ENCODE data around the gene FGD6.
"Not testable (repeated sequence)": the region's sequence is repeated elsewhere in the genome, so short reads cannot be mapped to it uniquely, and the experiment has no call there.

The FGD6 gene

DNA sequence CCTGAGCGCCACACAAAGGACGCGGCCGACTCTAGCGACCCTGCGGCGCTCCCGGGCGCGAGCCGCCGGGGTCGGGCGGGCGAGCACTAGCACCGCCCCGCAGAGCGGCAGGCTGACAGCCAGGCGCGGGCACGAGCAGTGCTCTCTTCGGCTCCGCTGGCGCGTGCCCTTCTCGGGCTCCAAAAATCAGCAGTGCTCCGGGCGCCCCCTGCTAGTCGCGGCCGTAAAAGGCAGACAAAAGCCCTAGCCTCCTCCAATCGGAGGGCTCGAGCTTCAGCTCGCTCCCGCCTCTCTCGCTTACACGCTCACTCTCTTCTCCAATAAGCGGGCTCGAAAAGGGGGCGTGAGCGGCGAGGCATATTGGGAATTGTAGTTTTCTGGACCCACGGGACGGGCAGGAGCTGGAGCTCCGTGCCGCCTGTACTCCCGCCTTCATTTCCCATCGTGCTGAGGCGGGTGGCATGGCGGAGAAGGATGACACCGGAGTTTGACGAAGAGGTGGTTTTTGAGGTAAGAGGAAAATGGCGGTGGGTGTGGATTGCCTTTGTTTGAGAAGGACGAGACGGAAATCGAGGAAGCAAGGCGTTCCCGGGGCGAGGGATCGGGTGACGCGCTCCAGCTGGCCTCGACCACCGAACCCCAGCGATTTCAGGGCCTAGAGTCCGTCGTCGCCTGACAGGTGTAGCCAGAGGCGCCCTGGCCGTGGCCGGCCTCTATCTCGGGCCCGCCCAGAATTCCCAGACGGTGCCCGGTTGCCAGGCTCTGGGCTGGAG lies at the start of gene FGD6, which contains the start of gene VEZT:
Gene FGD6, minus strand, starts transcription at position 91 of the 773 bp plus-strand sequence. CDS start 227 bp downstream, outside the sequence.
Gene VEZT, plus strand, starts transcription at position 431 of the 773 bp plus-strand sequence. Its CDS starts 44 bp downstream, at position 475.
- peak; percentile 97 for FAIRE-seq

GRCh38 chr12:95266254-95266653 lies 49.0 kb upstream of the FGD6 start:
- no peak for FAIRE-seq

GRCh38 chr12:95265765-95266164 lies 48.5 kb upstream of the FGD6 start:
- FAIRE-seq: no peak

GRCh38 chr12:95262808-95263207 lies 45.5 kb upstream of the FGD6 start:
- no peak for FAIRE-seq

DNA sequence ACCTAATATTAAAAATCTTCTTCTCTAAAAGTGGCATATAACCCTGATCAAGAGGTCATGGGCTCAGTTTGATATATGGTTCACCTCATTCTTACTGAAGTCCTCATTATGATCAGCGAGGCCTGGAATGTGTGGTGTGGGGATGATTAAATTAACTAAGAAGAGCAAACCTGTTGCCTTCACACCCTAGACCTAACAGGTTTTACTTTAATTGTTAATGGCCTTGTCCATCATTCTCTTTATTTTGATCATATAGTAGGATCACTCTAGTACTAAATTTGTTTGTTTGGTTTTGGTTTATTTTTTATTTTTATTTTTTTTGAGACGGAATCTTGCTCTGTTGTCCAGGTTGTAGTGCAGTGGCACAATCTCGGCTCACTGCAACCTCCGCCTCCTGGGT lies 43.8 kb upstream of the FGD6 start:
- FAIRE-seq: no peak

DNA sequence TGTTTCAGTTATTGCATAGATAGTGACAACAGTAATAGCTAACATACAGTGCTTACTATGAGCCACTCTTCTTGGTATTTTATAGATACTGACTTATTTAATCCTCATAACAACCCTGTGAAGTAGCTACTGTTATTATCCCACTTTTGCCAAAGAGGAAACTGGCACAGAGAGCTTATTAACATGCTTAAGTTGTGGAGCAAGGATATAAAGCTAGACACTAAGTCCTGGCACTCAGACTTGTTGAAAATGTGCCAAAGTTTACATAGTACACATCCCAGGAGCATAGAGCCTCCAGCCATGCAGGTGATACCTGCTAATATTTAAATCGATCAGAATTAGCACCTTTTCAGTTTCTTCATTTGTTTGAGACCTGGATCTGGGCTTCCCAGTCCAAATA lies 42.1 kb upstream of the FGD6 start:
- no peak for FAIRE-seq

GRCh38 chr12:95258803-95259202 lies 41.5 kb upstream of the FGD6 start:
- FAIRE-seq: no peak

DNA sequence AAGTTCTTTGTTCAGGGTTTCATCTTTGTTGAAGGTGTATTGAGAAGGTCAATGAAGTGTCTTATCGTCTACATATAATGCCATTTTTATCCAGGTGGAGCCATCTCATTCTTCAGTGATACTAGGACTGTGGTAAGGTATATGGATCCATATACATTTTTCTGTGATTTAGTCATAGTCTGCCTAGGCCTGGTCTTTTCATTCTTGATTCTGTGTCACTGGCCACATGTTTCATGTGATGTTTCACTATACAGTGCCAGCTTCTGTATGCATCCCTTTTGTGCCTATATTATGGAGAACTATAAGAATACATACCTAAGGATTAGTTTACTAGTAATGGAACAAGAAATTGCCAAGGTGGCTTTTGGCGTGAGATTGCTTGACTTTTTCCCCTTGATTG lies 40.9 kb upstream of the FGD6 start:
- FAIRE-seq: no peak

DNA sequence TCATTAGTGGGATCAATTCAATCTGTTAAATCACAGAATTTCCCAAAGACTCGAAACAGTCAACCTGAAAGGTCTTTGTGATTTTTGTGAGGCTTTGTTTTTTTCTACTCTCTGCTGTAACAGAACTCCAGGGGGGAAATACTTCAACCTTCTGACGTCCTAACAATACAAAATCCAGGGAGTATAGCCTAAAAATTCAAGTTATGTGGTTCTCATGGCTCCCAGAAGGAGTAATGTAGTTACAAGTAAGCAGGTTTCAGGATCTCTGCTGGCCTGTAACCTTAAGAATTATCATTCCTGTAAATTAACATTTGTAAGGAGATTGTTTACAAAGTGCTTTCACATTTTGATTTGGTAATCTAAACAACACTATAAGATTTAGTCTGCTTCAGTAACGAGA lies 40.3 kb upstream of the FGD6 start:
- no peak for FAIRE-seq

DNA sequence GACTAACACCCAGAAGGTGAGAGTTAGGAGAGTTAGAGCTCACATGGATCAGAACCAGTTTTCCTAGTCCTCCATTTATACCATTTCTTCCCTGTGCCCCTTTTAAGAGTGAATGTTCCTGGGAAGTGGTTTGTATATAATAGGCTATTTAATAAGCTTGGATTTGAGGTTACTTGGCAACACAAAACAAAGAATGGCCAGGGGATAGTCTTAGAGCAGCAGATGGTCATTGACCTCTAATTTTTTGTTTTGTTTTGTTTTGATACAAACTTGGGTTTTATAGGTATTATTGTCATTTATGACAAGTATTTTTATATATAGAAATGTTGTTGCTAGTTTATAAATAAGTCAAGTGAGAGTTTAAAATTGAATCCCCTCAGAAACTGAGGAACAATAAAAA lies 36.1 kb upstream of the FGD6 start:
- no peak for FAIRE-seq

- FAIRE-seq: no peak
Measured at GRCh38 chr12:95248604-95249360, 31.5 kb upstream of the FGD6 start.

- FAIRE-seq: no peak
Measured at GRCh38 chr12:95248095-95248494, 30.8 kb upstream of the FGD6 start.

DNA sequence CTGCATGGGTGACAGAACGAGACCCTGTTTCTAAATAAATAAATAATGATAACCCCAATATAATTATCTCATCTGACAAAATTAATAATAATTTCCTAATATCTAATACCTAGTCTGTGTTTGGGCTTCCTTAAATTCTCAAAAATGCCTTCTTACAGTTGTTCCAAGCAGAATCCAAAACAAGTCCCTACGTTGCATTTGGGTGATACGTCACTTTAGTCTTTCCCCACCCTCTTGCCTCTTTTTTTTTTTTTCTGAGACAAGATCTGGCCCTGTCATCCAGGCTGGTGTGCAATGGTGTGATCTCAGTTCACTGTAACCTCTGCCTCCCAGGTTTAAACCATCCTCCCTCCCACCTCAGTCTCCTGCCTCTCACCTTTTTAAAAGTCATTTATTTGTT lies 27.1 kb upstream of the FGD6 start:
- no peak for FAIRE-seq

DNA sequence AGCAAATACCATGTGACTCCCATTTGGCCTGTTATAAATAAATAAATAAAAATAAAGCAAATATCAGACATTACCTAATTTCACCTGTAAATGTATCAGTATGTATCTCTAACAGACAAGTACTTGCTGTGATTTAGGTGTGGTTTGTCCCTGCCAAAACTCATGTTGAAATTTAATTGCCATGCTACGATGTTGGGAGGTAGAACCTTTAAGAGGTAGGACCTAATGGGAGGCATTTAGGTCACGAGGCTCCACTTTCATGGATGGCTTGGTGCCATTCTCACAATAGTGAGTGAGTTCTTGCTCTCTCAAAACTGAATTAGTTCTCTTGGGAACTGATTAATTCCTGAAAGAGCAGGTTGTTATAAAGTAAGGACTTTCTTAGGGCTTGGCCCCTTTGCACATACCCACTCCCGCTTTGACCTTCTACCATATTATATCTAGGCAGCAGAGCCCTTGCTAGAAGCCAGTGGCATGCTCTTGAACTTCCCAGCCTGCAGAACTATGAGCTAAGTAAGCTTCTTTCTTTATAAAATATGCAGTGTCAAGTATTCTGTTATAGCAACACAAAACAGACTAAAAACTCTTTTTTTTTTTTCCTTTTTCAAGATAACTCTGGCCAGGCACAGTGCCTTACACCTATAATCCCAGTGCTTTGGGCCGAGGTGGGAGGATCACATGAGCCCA lies 26.4 kb upstream of the FGD6 start:
- no peak for FAIRE-seq

DNA sequence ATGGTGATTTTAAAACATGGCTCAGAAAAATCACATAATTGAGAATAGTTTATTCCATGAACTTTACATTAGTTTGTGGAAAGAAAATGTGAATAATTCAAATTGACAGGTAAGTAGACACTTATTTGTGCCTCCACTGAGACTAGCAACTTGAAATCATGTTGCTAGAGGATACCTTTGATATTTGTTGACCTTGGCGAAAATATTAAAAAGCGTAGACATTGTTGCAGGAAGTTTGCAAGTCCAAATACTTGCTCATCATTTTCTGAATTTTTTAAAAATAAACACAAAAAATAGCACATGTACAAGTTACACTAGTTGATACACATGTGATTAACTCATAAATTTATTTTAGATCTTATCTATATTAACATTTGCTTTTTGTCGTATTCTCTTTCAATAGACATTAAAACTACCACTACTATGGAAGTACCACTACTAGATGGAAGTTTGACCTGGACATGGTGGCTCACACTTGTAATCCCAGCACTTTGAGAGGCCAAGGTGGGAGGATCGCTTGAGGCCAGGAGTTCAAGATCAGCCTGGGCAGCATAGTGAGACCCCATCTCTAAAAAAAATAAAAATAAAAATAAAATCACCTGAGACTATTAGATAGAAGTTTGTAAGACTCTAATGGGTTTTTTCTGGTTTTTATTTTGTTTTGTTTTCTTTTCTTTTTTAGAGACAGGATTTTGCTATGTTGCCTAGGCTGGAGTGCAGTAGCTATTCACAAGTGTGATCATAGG lies 24.7 kb upstream of the FGD6 start:
- FAIRE-seq: no peak

DNA sequence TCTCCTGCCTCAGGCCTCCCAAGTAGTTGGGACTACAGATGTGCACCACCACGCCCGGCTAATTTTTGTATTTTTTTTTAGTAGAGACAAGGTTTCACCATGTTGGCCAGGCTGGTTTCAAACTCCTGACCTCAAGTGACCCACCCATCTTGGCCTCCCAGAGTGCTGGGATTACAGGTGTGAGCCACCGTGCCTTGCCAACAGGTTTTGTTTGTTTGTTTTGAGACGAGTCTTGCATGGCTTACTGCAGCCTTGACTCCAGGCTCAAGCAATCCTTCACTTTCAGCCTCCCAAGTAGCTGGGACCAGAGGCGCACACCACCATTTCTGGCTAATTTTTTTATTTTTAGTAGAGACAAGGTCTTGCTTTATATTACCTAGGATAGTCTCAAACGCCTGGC lies 23.9 kb upstream of the FGD6 start:
- not testable (repeated sequence) for FAIRE-seq

GRCh38 chr12:95240556-95240955 lies 23.3 kb upstream of the FGD6 start:
- no peak for FAIRE-seq

GRCh38 chr12:95239835-95240234 lies 22.6 kb upstream of the FGD6 start:
- not testable (repeated sequence) for FAIRE-seq

DNA sequence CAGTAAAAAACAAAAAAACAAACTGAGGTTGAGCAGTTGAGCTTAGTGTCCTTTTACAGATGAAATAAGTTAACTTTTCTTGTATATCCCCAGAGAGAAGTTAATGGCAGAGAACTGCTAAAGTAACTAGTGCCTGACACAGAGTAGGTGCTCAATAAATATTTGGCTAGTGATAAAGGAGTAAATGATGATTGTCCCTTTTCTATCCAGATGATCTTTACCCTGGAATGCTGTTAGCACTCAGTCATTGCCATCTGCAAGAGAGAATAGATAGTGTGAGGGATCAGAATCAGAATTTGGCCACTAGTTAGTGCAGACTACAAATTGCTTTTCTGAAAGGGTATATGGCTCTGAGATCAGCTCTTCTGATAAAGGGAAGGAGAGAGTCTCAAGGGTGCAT lies 21.9 kb upstream of the FGD6 start:
- no peak for FAIRE-seq

GRCh38 chr12:95238150-95238549 lies 20.9 kb upstream of the FGD6 start:
- FAIRE-seq: no peak

- FAIRE-seq: no peak
Measured at GRCh38 chr12:95237315-95237714, 20.0 kb upstream of the FGD6 start.

DNA sequence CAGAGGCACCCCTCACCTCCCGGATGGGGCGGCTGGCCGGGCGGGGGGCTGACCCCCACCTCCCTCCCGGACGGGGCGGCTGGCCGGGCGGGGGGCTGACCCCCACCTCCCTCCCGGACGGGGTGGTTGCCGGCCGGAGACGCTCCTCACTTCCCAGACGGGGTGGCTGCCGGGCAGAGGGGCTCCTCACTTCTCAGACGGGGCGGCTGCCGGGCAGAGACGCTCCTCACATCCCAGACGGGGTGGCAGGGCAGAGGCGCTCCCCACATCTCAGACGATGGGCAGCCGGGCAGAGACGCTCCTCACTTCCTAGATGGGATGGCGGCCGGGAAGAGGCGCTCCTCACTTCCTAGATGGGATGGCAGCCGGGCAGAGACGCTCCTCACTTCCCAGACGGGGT lies 18.4 kb upstream of the FGD6 start:
- FAIRE-seq: not testable (repeated sequence)

GRCh38 chr12:95234187-95234586 lies 16.9 kb upstream of the FGD6 start:
- not testable (repeated sequence) for FAIRE-seq

Measured in TTC549 (cell line).